HG03108 (cell line): ENCODE measurements around the gene OR2H1.
"Not testable (repeated sequence)": the region's sequence is repeated elsewhere in the genome, so short reads cannot be mapped to it uniquely, and the experiment has no call there.

Experiments used
- ATAC-seq: cut with Tn5 transposase; IDR thresholded peaks from one replicate; pipeline ENCODE4 v1.9.1; 2021; ENCODE audit warnings: moderate library complexity; ENCODE audit not compliant: unreplicated experiment

The OR2H1 gene

GRCh38 chr6:29456971-29457370 lies at the start of gene OR2H1, which contains the start of gene OR11A1:
Gene OR2H1, plus strand, starts transcription at chr6:29457155. Its CDS starts 4,615 bp downstream, at chr6:29461770.
Gene OR11A1, minus strand, starts transcription at chr6:29457071. Its CDS starts 29,430 bp downstream, at chr6:29427641.
- ATAC-seq: no peak

- no peak for ATAC-seq
Observed at GRCh38 chr6:29414588-29414987, 42.4 kb upstream of the OR2H1 start, which contains the start of gene OR12D1. Gene OR12D1, plus strand, starts transcription at chr6:29414928.

- no peak for ATAC-seq
Observed at GRCh38 chr6:29419516-29419915, 37.4 kb upstream of the OR2H1 start.

GRCh38 chr6:29424168-29424567 lies 32.8 kb upstream of the OR2H1 start:
- no peak for ATAC-seq

GRCh38 chr6:29424575-29424974 lies 32.4 kb upstream of the OR2H1 start:
- ATAC-seq: no peak

- ATAC-seq: no peak
Observed at GRCh38 chr6:29425075-29425474, 31.9 kb upstream of the OR2H1 start.

GRCh38 chr6:29426654-29427053 lies 30.3 kb upstream of the OR2H1 start:
- ATAC-seq: no peak

GRCh38 chr6:29436730-29437129 lies 20.2 kb upstream of the OR2H1 start:
- not testable (repeated sequence) for ATAC-seq

- ATAC-seq: no peak
Observed at GRCh38 chr6:29439006-29439405, 17.9 kb upstream of the OR2H1 start, which contains the start of gene OR10C1. Gene OR10C1, plus strand, starts transcription at chr6:29439306. Its CDS starts 710 bp downstream, at chr6:29440016.

GRCh38 chr6:29442719-29443118 lies 14.2 kb upstream of the OR2H1 start:
- no peak for ATAC-seq

GRCh38 chr6:29444031-29444430 lies 12.9 kb upstream of the OR2H1 start:
- ATAC-seq: not testable (repeated sequence)

GRCh38 chr6:29447670-29448069 lies 9.3 kb upstream of the OR2H1 start:
- ATAC-seq: no peak

GRCh38 chr6:29451471-29452193 lies 5.3 kb upstream of the OR2H1 start:
- ATAC-seq: no peak

- no peak for ATAC-seq
Observed at GRCh38 chr6:29461021-29461814, 4.3 kb downstream of the OR2H1 start.

- ATAC-seq: no peak
Observed at GRCh38 chr6:29462022-29462421, 5.1 kb downstream of the OR2H1 start.

- no peak for ATAC-seq
Observed at GRCh38 chr6:29465279-29465678, 8.3 kb downstream of the OR2H1 start.

GRCh38 chr6:29465801-29466200 lies 8.8 kb downstream of the OR2H1 start:
- ATAC-seq: no peak

GRCh38 chr6:29466241-29466640 lies 9.3 kb downstream of the OR2H1 start:
- no peak for ATAC-seq

- ATAC-seq: no peak
Observed at GRCh38 chr6:29474996-29475395, 18.0 kb downstream of the OR2H1 start.

GRCh38 chr6:29477923-29478450 lies 21.0 kb downstream of the OR2H1 start:
- no peak for ATAC-seq

- no peak for ATAC-seq
Observed at GRCh38 chr6:29478740-29479139, 21.8 kb downstream of the OR2H1 start.

GRCh38 chr6:29479560-29479959 lies 22.6 kb downstream of the OR2H1 start:
- no peak for ATAC-seq
